Activated CD4-positive, alpha-beta memory T cell treated with anti-CD3 and anti-CD28 coated beads, Interleukin-2, amount 10 ng/mL, durations not matched to agents 7 days and 5 days (primary cell): ENCODE measurements around the gene ZFP37. TPM values are rescaled to one million over a fixed set of nuclear protein-coding genes. Genes with fewer than 3 reads are reported as not detected.

Experiments
- CTCF ChIA-PET: fragments of 350-600 bp; sonication (Branson Sonifier 250); formaldehyde crosslinking; loops from one replicate; lab custom pipeline; 2021; ENCODE audit warnings: antibody characterized with exemption, inconsistent platforms; lab: Charles Lee
- POLR2A ChIA-PET: fragments of 350-600 bp; sonication (Branson Sonifier 250); formaldehyde crosslinking; loops from one replicate; lab custom pipeline; 2021; ENCODE audit warnings: antibody characterized with exemption; lab: Charles Lee
- DNase-seq: peaks from one replicate; pipeline ENCODE4 v3.0.0-alpha.2; 2020
- H3K27ac Mint-ChIP-seq: one replicate; pipeline ENCODE4 v1.8.0; 2021; ENCODE audit warnings: mild to moderate bottlenecking, mixed read lengths
- H3K27me3 Mint-ChIP-seq: one replicate; pipeline ENCODE4 v1.8.0; 2021; ENCODE audit warnings: mixed read lengths
- H3K36me3 Mint-ChIP-seq: one replicate; pipeline ENCODE4 v1.8.0; 2021; ENCODE audit warnings: low read depth, mixed read lengths
- H3K4me1 Mint-ChIP-seq: one replicate; pipeline ENCODE4 v1.8.0; 2021; ENCODE audit warnings: mixed read lengths
- H3K4me3 Mint-ChIP-seq: one replicate; pipeline ENCODE4 v1.8.0; 2021; ENCODE audit warnings: mild to moderate bottlenecking, mixed read lengths
- H3K9me3 Mint-ChIP-seq: one replicate; pipeline ENCODE4 v1.8.0; 2021; ENCODE audit warnings: mixed read lengths
- total RNA-seq, 2 experiments: library from RNA; stranded (reverse); gene quantifications; one replicate each; pipeline ENCODE4 v1.2.3, GENCODE V29; 2021

ZFP37 gene
- total RNA-seq, 2 experiments from 2014 or later: 0.78 to 0.81 TPM

- Mint-ChIP-seq H3K27me3 (no peaks in the 10 kb centered on the region), H3K4me1 (no peaks in the 10 kb centered on the region), H3K4me3 (no peak overlapping the region), H3K27ac (no peak overlapping the region), H3K9me3 (peaks cover 29% of the 10 kb centered on the region), H3K36me3 (no peaks in the 10 kb centered on the region)
- DNase-seq: no peak
- ChIA-PET CTCF (no interaction called here), POLR2A (no interaction called here)
Measured at GRCh38 chr9:113026200-113026599, 30.3 kb downstream of the ZFP37 start.

- Mint-ChIP-seq H3K36me3 (no peaks in the 10 kb centered on the region), H3K4me1 (no peaks in the 10 kb centered on the region), H3K9me3 (peaks cover 39% of the 10 kb centered on the region), H3K27ac (no peak overlapping the region), H3K4me3 (no peak overlapping the region), H3K27me3 (no peaks in the 10 kb centered on the region)
- ChIA-PET CTCF (no interaction called here), POLR2A (no interaction called here)
- DNase-seq: no peak
Measured at GRCh38 chr9:113018247-113018646, 38.3 kb downstream of the ZFP37 start.

GRCh38 chr9:113012492-113012891, 44.0 kb downstream of the ZFP37 start:
- Mint-ChIP-seq H3K36me3 (no peaks in the 10 kb centered on the region), H3K9me3 (peaks cover 32% of the 10 kb centered on the region), H3K4me1 (no peaks in the 10 kb centered on the region), H3K27me3 (no peaks in the 10 kb centered on the region), H3K4me3 (no peak overlapping the region), H3K27ac (no peak overlapping the region)
- ChIA-PET CTCF (no interaction called here), POLR2A (no interaction called here)
- DNase-seq: no peak

GRCh38 chr9:113011911-113012381, 44.6 kb downstream of the ZFP37 start, which contains the start of gene ZNF883:
Gene ZNF883 (minus strand): TSS chr9:113012192.
- Mint-ChIP-seq H3K4me3 (peak within 1 kb of the TSS; percentile 20), H3K27me3 (no peaks in the 10 kb centered on the region), H3K9me3 (peaks cover 31% of the 10 kb centered on the region), H3K4me1 (no peaks in the 10 kb centered on the region), H3K36me3 (no peaks in the 10 kb centered on the region), H3K27ac (no peak within 1 kb of the TSS)
- ChIA-PET POLR2A (no interaction called here), CTCF (no interaction called here)
- no peak for DNase-seq

- POLR2A ChIA-PET: no interaction called here
- Mint-ChIP-seq H3K27me3 (no peaks in the 10 kb centered on the region), H3K4me3 (no peak overlapping the region), H3K4me1 (no peaks in the 10 kb centered on the region), H3K9me3 (peaks cover 28% of the 10 kb centered on the region), H3K36me3 (no peaks in the 10 kb centered on the region), H3K27ac (no peak overlapping the region)
- no peak for DNase-seq
- CTCF ChIA-PET: no interaction called here
Measured at GRCh38 chr9:113005777-113006176, 50.7 kb downstream of the ZFP37 start.

- Mint-ChIP-seq H3K27me3 (no peaks in the 10 kb centered on the region), H3K4me3 (no peak overlapping the region), H3K36me3 (peaks cover 8% of the 10 kb centered on the region), H3K9me3 (peaks cover 61% of the 10 kb centered on the region), H3K4me1 (no peaks in the 10 kb centered on the region), H3K27ac (no peak overlapping the region)
- CTCF ChIA-PET: no interaction called here
- DNase-seq: no peak
- POLR2A ChIA-PET: no interaction called here
Measured at GRCh38 chr9:112997236-112997941, 59.1 kb downstream of the ZFP37 start.

Other genes starting within 250 kb of the ZFP37 start
- not detected for gene SLC46A2, start 165.8 kb downstream of the ZFP37 start, total RNA-seq
- under 1 TPM in 1 of 2 experiments, not detected in 1; 0.30 TPM for gene ZNF883, start 44.5 kb downstream of the ZFP37 start, total RNA-seq
- 1 to 10 TPM; 3.6 TPM for gene SLC31A2, start 94.3 kb upstream of the ZFP37 start, total RNA-seq
- 10 to 100 TPM; 34.9 to 38.2 TPM for gene FKBP15, start 164.6 kb upstream of the ZFP37 start, total RNA-seq
- 10 to 100 TPM in 1 of 2 experiments, 1 to 10 TPM in 1; 9.2 to 10.0 TPM for gene SLC31A1, start 164.8 kb upstream of the ZFP37 start, total RNA-seq
- gene CDC26, start 218.8 kb upstream of the ZFP37 start, total RNA-seq: 10 to 100 TPM; 34.3 to 38.5 TPM
- gene PRPF4, start 218.9 kb upstream of the ZFP37 start, total RNA-seq: 10 to 100 TPM; 27.7 to 28.2 TPM
- gene RNF183, start 246.7 kb upstream of the ZFP37 start, total RNA-seq: under 1 TPM; 0.23 to 0.40 TPM